Ascending aorta (tissue), 2 donors: ENCODE data around the gene SPEF1. TPM values are rescaled to one million over a fixed set of nuclear protein-coding genes. Genes with fewer than 3 reads are reported as not detected.
"Not testable (repeated sequence)": the region's sequence is repeated elsewhere in the genome, so short reads cannot be mapped to it uniquely, and the experiment has no call there.

Experiments used
- DNase-seq, 2 donors: peaks; one replicate each; pipeline ENCODE4 v3.0.0-alpha.2; 2019; ENCODE audit warnings: low spot score in 2 of 2
- H3K27ac ChIP-seq, 2 donors: fragments of 200-600 bp; sonication (generic); one replicate each; pipeline ENCODE4 v1.5.1; 2016 to 2017; ENCODE audit warnings: mild to moderate bottlenecking in 1 of 2
- H3K27me3 ChIP-seq: fragments of 200-600 bp; sonication (generic); one replicate; pipeline ENCODE4 v1.5.1; 2017
- H3K36me3 ChIP-seq, 2 donors: fragments of 200-600 bp; sonication (generic); one replicate each; pipeline ENCODE4 v1.5.1; 2016
- H3K4me1 ChIP-seq, 2 donors: fragments of 200-600 bp; sonication (generic); one replicate each; pipeline ENCODE4 v1.5.1; 2016 to 2017; ENCODE audit warnings: mild to moderate bottlenecking in 1 of 2
- H3K4me3 ChIP-seq, 2 donors: fragments of 200-600 bp; sonication (generic); one replicate each; pipeline ENCODE4 v1.5.1; 2016 to 2017; ENCODE audit warnings: mild to moderate bottlenecking in 1 of 2
- H3K9me3 ChIP-seq, 2 donors: fragments of 200-600 bp; sonication (generic); one replicate each; pipeline ENCODE4 v1.5.1; 2016
- intact Hi-C: fragments of 100-400 bp; cut with DNase I; formaldehyde crosslinking; loops from one replicate; pipeline ENCODE4 v1.15.1; 2023
- total RNA-seq: library from RNA; depleted of rRNA; stranded (reverse); fragments of >200 nt; gene quantifications from one replicate; pipeline ENCODE4 v1.1.0, GENCODE V29; 2016
- TF ChIP-seq, protein P1 (sequence below), 3 experiments: fragments of 200-600 bp in 2 of 3; fragments of 450-650 bp in 1 of 3; sonication (generic) in 2 of 3; IDR thresholded peaks; one replicate each; pipeline ENCODE4 v1.5.1; 2016 to 2019; ENCODE audit warnings: antibody characterized with exemption in 3 of 3, mild to moderate bottlenecking in 1 of 3, moderate library complexity in 1 of 3

SPEF1 gene, protein sequence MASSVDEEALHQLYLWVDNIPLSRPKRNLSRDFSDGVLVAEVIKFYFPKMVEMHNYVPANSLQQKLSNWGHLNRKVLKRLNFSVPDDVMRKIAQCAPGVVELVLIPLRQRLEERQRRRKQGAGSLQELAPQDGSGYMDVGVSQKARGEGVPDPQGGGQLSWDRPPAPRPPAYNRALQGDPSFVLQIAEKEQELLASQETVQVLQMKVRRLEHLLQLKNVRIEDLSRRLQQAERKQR
- not detected for total RNA-seq

DNA sequence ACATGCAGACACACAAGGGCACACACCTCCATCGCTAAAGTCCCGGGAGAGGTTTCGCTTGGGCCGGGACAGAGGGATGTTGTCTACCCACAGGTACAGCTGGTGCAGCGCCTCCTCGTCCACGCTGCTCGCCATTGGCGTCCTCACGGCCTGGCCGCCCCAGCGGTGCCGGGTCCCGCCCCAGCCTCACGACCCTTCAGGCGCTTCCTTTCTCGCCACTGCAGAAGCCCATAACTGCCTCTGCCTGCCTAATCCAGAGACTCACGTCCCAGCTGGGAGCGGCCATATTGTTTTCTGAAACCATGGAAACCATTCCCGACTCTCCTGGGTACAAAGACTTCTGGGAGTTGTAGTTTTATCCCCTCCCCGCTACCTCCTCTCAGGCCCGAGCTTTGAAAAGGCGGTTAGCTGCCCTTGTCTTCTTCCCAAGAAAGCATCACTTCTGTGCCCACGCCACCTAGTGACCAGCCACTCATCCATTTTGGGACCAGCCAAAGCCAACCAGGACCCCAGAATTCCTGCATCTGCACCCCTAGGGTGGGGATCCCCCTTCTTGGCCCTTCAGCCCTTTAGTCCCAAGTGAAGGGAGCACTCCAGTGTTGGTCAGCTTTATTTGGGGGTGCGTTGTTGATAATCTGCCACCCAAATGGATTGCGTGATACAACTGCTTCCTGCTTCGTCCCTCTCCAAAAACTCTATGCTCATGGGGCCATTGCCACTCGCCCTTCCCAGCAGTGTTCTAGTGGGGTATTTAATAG is at the start of gene SPEF1:
Gene SPEF1 (minus strand): TSS at position 296 of the 758 bp plus-strand sequence. CDS start 161 bp downstream, at position 135.
- DNase-seq: peak; percentile 61 to 93
- Histone ChIP-seq H3K9me3 (no peaks in the 10 kb centered on the region), H3K27ac (peak within 1 kb of the TSS; percentile 44 to 57), H3K36me3 (peaks cover 0 to 12% of the 10 kb centered on the region in 2 donors), H3K27me3 (no peaks in the 10 kb centered on the region), H3K4me3 (peak within 1 kb of the TSS; percentile 28 to 30), H3K4me1 (peaks cover 26 to 38% of the 10 kb centered on the region in 2 donors)
- TF ChIP-seq, protein P1, sequence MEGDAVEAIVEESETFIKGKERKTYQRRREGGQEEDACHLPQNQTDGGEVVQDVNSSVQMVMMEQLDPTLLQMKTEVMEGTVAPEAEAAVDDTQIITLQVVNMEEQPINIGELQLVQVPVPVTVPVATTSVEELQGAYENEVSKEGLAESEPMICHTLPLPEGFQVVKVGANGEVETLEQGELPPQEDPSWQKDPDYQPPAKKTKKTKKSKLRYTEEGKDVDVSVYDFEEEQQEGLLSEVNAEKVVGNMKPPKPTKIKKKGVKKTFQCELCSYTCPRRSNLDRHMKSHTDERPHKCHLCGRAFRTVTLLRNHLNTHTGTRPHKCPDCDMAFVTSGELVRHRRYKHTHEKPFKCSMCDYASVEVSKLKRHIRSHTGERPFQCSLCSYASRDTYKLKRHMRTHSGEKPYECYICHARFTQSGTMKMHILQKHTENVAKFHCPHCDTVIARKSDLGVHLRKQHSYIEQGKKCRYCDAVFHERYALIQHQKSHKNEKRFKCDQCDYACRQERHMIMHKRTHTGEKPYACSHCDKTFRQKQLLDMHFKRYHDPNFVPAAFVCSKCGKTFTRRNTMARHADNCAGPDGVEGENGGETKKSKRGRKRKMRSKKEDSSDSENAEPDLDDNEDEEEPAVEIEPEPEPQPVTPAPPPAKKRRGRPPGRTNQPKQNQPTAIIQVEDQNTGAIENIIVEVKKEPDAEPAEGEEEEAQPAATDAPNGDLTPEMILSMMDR (IDR thresholded peaks at IDR 0.05): peak; percentile 24 to 50 (median 30)
- intact Hi-C loops: loop anchor here (1.0 to 2.0 kb wide), 3 partner anchors 14 to 105 kb away; partner anchors contain the start of gene ADISSP

DNA sequence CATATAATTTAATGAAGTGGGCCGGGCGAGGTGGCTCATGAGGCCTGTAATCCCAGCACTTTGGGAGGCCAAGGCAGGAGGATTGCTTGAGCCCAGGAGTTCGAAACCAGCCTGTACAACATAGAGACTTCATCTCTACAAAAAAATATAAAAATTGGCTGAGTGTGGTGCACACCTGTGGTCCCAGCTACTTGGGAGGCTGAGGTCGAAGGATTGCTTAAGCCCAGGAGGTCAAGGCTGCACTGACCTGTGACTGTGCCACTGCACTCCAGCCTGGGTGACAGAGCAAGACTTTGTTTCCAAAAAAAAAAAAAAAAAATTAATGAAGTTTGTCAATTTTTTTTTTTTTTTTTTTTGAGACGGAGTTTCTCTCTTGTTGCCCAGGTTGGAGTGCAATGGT is 48.6 kb upstream of the SPEF1 start:
- H3K9me3 ChIP-seq, intact Hi-C loops, DNase-seq, H3K27me3 ChIP-seq, H3K4me3 ChIP-seq, H3K4me1 ChIP-seq, H3K27ac ChIP-seq: not testable (repeated sequence)
- peaks cover 4 to 12% of the 10 kb centered on the region in 2 donors for H3K36me3 ChIP-seq

DNA sequence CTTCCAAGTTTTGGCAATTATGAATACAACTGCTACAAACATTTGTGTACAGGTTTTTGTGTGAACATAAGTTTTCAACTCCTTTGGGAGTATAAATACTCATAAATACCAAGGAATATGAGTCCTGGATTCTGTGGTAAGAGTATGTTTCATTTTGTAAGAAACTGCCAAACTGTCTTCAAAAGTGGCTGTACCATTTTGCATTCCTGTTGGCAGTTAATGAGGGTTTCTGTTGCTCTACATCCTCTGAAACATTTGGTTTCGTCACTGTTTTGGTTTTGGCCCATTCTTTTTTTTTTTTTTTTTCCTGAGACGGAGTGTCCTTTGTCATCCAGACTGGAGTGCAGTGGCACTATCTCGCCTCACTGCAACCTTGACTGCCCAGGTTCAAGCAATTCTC is 47.5 kb upstream of the SPEF1 start:
- TF ChIP-seq, protein P1 (IDR thresholded peaks at IDR 0.05): no peak
- DNase-seq: no peak
- H3K36me3 ChIP-seq: peaks cover 14 to 20% of the 10 kb centered on the region in 2 donors
- H3K27ac ChIP-seq: no peak overlapping the region
- no peak overlapping the region for H3K4me3 ChIP-seq
- no peaks in the 10 kb centered on the region for H3K4me1 ChIP-seq
- intact Hi-C loops: no loop called here
- no peaks in the 10 kb centered on the region for H3K27me3 ChIP-seq
- H3K9me3 ChIP-seq: no peaks in the 10 kb centered on the region

DNA sequence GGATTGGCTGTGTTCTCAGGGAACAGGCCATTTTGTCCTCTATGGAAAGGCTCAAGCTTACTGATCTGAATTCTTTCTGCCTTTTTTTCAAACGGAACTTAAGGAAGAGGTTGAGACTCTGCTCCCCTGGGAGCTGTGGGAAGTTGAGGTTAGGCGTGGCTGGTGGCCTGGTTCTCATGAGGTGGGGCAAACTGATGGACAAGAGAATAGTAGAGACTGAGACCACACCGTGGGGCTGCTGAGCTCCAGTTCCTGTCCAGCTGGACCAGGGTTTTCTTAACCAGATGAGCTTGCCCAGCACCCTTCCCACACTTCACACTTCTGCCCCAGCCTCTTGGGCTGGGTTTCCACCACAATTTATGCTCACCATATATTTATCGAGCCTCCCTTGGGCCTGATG is 45.2 kb upstream of the SPEF1 start:
- DNase-seq: no peak
- TF ChIP-seq, protein P1 (IDR thresholded peaks at IDR 0.05): no peak
- intact Hi-C loops: no loop called here
- Histone ChIP-seq H3K9me3 (no peaks in the 10 kb centered on the region), H3K27me3 (no peaks in the 10 kb centered on the region), H3K4me1 (peaks cover 1 to 2% of the 10 kb centered on the region in 2 donors), H3K27ac (no peak overlapping the region), H3K4me3 (no peak overlapping the region), H3K36me3 (peaks cover 18 to 34% of the 10 kb centered on the region in 2 donors)

DNA sequence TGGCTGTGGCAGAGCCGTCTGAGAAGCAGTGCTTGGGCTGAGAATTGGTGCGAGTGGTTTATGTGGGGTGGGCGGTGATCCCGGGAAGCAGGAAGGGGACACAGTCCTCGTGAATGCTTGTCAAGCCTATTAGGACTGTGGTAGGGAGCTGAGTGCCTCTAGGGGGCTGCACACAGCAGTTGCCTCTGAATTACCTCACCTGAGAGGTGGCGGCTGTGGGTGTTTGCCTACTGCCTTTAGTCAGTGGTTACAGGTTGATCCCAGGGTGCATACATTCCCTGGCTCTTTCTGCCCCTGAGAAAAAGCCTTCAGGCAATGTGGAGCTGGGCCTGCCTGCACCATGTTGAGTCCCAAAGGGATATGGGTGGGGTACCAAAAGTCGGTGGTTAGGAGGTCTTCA is 44.3 kb upstream of the SPEF1 start:
- intact Hi-C loops: no loop called here
- H3K9me3 ChIP-seq: no peaks in the 10 kb centered on the region
- TF ChIP-seq, protein P1 (IDR thresholded peaks at IDR 0.05): no peak
- H3K27ac ChIP-seq: no peak overlapping the region
- DNase-seq: no peak
- H3K4me1 ChIP-seq: peaks cover 3 to 6% of the 10 kb centered on the region in 2 donors
- H3K4me3 ChIP-seq: no peak overlapping the region
- no peaks in the 10 kb centered on the region for H3K27me3 ChIP-seq
- H3K36me3 ChIP-seq: peaks cover 18 to 34% of the 10 kb centered on the region in 2 donors

DNA sequence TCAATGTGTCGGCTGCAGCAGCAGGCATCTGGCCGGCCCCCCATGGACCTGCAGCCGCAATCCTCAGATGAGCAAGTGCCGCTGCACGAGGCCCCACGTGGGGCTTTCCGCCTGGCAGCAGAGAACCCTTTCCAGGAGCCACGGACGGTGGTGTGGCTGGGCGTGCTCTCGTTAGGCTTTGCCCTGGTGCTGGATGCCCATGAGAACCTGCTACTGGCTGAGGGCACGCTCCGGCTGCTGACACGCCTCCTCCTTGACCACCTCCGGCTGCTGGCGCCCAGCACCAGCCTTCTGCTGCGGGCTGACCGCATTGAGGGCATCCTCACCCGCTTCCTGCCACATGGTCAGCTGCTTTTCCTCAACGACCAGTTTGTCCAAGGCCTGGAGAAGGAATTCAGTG is 42.6 kb upstream of the SPEF1 start:
- Histone ChIP-seq H3K27ac (no peak overlapping the region), H3K4me3 (no peak overlapping the region), H3K27me3 (no peaks in the 10 kb centered on the region), H3K9me3 (no peaks in the 10 kb centered on the region), H3K36me3 (peaks cover 18 to 34% of the 10 kb centered on the region in 2 donors), H3K4me1 (peaks cover 3 to 13% of the 10 kb centered on the region in 2 donors)
- TF ChIP-seq, protein P1 (IDR thresholded peaks at IDR 0.05): no peak
- intact Hi-C loops: no loop called here
- DNase-seq: no peak
